NCI-H345 treated with DMSO at 0.1 percent for 48 hours (cell line): ENCODE measurements around the gene MGST1.
"Not testable (repeated sequence)": the region's sequence is repeated elsewhere in the genome, so short reads cannot be mapped to it uniquely, and the experiment has no call there.

Source experiments
- DNase-seq: peaks from one replicate; lab custom pipeline; 2025; ENCODE audit not compliant: unreplicated experiment; lab: John Stamatoyannopoulos, UW

MGST1 gene

DNA sequence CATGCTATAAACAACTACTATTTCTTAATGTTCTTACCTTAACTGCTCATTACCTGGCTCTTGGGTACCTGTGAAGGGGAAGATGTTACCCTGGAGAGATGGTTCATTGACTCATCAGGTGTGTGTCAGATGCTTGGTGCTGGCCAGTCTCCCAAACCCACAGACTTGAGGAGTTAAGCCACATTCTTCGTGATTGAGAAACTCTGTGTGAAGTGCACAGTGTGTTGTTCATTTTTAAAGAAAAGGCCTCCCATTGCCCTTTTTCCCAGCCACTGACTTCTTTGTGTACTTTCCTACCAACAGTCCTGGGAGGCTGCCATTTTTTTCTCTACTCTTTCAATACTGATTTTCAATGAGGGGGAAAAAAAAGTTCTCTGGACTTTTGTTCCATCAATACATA, 3.2 kb downstream of the MGST1 start:
- DNase-seq, result no peak

DNA sequence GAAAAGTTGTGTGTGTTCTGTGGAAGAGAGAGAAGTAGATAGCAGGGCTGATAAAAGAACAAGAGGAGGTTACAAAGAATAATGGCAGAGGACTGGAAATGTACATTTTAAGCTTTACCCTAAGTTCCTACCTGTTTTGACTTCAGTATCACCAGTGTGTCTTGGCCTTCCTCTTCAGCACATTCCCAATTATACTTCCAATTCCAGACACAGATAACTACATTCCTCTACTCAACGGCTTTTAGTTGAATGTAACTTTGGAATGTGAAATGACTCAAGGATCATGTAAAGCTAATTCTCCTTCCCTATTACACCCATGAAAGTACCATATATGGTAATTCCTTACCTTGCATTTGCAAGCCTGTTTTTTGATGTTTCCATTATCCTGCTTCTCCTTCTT, 5.0 kb downstream of the MGST1 start:
- no peak for DNase-seq

DNA sequence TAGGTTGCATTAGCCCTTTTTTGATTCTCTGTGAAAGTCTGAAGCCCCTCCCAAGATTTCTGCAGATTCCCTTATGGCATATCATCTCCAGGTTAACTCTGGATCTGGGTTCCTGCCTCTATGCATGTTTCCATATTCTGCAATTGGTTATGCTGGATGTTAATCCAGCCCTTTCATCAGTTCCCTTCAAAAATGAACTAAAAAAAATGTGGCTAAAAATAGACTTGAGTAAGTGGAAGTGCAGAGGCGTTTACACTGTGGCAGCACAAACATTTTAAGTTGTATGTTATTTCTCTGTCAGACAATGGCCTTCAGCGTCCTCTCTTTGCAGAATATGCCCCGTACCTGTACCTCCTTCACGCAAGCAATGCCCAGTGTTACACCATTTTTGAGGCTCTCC, 11.4 kb downstream of the MGST1 start:
- DNase-seq, result no peak

DNA sequence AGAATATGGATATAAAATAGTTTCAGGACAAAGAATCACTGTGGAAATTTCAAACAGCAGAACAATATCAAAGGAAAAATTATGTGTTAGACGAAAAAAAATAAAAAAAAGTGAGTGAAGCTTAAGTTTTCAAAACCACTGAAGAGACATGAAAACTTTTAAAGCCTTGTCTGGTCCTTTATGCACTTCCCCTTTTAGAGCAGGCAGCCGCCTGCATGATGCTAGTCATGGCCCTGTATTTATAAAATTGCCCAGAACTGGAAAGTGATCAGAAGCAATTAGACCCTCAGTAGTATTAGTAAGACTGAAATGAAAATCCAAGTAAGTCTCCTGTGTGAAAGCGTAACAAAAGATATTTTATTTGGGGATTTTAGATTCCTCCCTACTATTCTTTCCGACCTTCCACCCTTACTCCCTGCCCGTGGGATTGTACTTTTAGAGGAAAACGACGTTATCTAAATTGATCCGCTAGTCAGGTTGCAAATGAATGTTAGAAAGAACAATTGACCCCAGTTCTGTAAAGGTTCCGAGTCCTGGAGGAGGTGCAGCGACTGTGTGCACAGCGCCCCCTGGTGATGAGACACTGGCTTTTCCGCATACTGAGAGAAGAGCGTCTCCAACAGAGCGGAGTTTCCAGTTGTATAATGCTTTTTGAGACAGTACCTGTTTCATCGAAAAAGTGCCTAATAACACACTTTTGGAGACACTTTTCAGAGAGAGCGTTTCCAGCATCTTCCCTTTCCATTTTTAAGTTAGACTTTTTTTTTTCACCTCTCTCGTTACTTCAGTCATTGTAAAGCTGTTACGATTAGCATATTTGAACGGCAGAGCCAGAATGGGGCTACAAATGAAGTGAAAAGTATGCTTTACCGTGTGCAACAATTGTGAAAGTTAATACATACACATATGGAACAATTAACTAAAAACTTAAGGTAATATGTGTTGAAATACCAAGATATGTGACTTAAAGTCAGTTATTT, 12.4 kb downstream of the MGST1 start:
- DNase-seq, result no peak

DNA sequence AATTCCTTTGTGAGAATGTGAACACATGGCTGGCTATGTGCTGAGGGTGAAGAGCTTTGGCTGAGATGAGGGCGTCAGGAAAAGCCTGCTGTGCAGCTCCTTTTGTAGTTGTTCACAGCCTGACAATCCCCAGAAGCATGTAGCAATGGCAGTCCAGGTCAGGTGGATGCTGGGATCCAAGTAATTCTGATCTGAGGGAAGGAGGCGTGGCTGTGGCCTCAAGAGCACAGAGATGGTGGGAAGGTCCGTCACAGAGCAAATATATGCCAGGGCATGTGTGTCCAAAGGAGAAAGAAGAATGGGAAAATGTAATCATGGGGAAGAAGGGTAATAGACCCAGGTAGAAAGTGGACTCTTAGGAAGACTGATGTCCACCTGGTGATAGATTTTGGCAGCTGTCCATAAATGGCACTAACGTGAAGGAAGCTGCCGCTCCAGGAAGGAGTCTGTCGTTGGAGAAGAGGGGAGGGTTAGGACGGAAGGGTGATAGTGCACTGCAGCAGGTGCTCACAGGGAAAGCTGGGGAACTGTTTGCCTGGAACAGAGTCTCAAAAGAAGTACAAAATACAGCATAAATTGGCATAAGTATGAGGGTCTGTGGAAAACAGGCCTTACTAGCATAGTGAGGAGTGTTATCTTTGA, 13.8 kb downstream of the MGST1 start:
- no peak for DNase-seq

DNA sequence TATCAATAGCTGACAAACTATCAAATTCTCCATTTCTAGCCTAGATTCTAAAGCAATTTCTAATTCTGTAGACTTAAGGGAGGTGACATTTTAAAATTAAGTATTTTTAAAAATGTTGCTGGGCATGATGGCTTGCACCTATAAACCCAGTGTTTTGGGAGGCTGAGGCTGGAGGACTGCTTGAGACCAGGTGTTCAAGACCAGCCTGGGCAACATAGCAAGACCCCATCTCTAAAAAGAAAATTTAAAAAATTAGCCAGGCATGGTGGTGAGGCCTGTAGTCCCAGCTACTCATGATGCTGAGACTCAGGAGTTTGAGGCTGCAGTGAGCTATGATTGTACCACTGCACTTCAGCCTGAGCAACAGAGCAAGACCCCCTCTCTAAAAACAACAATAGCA, 15.1 kb downstream of the MGST1 start:
- DNase-seq, result no peak

DNA sequence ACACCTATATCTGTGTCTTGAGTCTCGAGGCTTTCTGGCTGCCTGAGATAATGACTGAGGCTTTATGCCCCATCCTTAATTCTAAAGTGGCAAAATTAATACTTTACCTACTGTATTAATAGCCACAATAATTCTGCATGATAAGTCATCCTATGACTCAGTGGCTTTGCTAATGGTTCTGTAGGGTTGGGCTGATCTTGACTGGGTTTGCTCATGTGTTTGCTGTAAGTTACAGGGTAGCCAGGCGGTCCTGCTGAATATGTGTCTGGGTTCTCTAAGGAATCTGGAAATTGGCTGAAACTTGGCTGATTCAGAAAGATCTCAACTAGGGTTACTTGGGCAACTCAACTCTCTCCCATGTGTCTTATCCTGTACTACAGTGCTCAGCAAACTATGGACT, 21.7 kb downstream of the MGST1 start:
- DNase-seq, result no peak

DNA sequence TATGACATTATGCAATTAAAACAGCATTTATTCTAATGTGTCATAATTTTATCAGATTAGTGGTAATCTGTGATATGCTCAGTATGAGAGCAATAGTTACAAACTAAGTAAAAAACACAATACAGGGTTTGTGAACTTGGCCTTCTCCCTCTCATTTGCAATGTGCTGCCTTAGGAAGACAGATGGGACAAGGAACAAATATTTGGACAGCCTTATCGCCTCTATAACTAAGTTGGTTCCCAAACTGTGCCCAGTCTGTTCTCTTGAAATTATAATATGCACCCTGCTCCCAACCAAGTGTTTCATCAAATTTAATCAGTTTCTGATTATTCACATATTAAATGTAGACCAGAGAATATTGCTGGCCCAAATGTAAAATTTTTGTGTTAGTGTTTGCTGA, 22.7 kb downstream of the MGST1 start:
- no peak for DNase-seq

DNA sequence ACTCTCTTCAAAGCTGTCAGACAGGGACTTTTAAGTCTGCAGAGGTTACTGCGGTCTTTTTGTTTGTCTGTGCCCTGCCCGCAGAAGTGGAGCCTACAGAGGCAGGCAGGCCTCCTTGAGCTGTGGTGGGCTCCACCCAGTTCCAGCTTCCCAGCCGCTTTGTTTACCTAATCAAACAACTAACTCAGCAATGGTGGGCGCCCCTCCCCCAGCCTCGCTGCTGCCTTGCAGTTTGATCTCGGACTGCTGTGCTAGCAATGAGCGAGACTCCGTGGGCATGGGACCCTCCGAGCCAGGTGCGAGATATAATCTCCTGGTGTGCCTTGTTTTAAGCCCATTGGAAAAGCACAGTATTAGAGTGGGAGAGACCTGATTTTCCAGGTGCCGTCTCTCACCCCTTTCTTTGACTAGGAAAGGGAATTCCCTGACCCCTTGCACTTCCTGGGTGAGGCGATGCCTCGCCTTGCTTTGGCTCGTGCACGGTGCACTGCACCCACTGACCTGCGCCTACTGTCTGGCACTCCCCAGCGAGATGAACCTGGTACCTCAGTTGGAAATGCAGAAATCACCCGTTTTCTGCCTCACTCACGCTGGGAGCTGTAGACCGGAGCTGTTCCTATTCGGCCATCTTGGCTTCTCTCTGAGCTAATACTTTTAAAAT, 35.3 kb downstream of the MGST1 start:
- not testable (repeated sequence) for DNase-seq

DNA sequence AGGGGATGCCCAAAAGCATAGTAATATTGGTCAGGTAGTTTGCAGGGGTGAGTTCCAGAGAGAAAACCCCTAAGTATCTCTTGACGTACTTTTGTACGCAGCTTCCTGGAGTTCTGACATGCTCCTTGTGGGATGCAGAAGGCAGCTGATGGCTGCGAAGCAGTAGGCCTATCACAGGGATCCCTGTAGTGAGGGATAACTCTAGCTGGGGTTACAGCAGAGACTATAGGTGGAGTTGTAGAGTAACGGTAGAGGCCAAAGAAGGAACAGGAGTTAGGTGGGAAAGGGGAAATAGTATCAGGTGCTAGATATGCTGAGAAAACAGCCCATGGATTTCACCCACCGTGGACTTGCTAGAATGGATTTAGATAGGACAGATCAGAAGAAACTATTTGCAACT, 37.3 kb downstream of the MGST1 start:
- DNase-seq, result no peak

DNA sequence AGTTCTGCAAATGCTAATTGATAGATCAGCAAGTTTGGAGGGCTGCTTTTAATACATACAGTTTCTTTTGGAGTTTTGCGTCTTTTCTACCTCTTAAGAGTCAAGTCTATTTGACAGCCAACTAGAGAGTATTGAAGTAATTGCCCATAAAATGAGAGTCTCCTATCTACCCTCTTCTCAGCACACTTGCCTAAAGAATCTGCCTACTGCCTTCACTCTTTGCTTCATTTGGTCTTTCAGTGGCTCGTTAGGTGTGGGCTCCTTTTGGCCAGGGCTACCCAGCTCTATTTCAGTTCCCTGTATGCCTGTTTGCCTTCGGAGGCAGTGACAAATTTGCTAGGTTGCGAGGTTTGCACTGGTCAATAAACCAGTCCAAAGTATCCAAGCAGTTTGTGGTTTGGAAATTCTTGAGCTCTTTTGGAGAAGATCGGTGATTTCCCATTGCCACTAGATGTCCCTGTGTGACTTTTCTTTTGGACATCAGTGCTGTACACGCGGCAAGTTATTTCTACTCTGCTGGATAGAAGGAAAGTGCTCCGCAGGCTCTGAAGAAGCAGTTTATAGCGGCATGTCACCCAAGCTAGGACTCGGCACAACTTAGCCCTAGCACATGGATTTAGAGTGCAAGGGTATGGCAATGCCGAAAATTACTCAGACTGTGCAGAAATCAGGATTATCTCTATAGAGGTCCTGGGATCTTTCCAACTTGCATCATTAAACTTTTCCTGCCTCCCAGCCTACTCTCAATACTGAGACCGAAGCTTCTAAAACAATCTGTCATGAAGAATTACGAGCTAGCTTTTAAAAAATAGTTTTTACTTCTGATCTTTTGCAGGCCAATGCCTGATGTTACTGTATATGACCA, 38.6 kb downstream of the MGST1 start:
- DNase-seq, result peak; percentile 55

DNA sequence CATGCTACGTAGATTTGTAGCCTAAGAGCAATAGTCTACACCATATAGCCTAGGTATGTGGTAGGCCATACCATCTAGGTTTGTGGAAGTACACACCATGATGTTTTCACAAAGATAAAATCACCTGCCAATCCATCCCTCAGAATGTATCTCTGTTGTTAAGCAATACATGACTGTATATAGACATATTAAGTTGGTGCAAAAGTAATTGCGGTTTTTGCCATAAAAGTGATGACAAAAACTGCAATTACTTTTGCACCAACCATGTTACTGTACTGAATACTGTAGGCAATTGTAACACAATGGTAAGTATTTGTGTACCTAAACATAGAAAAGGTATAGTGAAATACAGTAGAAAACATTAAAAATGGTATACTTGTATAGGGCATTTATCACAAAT, 40.5 kb downstream of the MGST1 start:
- no peak for DNase-seq

DNA sequence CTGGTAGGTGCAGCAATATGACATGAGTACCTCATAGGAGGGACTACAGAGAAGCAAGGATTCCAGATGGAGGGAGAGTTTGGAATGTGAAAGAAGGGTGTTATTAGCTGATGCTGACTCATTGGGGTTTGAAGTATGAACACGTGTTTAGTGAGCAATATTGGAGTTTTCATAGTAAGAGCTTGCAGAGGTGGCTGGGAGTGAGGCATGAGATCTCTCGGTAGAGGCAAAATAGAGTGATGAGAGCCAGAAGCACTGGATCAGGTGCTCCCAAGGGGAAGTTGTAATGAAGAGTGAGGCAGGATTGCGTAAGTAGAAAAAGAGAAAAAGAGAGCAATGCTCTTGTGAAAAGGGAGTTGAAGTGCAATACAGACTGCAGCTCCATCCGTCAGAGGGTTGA, 42.1 kb downstream of the MGST1 start:
- DNase-seq, result no peak

DNA sequence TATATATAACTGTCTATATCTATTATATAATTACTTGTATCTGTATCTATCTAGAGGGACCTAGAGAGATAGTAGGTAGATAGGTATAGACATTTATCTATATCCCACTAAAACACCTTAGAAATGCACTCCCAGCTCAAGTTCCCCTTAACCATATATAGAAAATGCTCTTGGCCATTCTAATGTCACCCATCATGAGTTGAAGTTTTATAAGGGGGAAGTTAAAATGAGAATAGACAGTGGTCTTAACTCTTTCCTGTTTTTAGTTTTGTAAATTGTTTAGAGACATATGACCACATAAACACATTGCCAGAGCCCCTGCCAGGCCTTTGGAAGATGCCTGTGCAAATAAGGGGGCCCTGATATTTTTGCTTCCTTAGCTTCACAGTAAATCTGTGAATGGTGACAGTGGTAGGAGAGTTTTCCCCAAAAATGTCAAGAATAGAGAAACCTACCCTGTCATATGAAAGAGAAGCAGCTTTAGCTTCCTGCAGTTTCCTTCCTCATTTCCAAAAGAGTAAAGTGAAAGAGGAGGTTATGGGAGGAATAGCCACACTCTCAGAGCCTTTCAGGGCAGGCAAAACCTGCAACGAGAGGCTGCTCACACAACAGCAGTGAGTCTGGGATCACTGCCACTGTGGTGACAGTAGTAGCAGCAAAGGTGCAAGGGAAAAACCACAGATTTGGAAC, 45.5 kb downstream of the MGST1 start:
- DNase-seq, result no peak

DNA sequence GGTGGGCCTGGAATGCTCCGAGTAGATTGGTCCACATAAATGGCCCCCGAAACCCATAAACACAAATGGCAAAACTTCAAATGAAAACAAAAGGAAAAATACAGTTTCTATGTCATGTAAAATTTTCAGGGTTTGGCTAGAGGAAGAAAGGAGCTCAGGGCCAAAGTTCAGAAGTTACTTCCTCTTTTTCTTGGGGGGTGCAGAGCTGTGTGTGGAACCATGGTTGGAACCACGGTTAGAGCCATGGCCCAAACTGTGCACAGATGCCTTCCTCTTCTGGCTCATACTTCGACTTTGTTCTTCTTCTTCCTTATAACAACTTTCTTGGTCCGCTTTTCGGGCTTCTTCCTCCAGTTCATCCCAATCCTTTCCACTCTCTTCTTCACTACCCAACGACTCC, 51.7 kb downstream of the MGST1 start:
- DNase-seq, result no peak

DNA sequence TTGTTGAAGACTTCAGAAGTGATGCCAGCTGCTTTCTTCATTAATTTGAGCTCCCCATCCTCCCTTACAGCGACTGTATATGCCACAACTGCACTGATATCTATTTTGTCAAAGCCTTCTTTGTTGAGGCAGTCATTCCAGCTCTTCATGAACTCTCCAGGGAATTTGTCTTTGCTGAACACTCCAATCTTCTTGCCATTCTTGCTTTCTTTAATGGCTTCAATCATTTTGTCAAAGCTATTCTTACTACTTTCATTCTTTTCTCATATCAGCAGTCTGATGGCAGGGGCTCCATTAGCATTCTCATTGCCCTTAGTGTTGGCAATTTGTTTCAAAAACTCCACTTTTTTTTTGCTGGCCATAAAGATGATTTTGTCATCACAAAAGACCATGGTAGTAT, 54.4 kb downstream of the MGST1 start:
- DNase-seq, result not testable (repeated sequence)

DNA sequence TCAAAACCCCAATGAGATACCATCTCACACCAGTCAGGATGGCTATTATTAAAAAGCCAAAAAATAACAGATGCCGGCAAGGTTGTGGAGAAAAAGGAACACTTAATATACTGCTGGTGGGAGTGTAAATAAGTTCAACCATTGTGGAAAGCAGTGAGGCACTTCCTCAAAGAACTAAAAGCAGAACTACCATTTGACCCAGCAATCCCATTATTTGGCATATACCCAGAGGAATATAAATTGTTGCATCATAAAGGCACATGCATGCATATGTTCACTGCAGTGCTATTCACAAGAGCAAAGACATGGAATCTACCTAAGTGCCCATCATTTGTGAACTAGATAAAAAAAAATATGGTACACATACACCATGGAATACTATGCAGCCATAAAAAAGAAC, 59.9 kb downstream of the MGST1 start:
- no peak for DNase-seq
